Activated T-helper 9 cell treated with anti-CD3 and anti-CD28 coated beads, Interleukin-2, amount 50 U/mL, for 16 hours (primary cell): ENCODE measurements around the gene AFF1.
"Not testable (repeated sequence)": the region's sequence is repeated elsewhere in the genome, so short reads cannot be mapped to it uniquely, and the experiment has no call there.

ENCODE experiments used
- DNase-seq: peaks from one replicate; pipeline ENCODE4 v3.0.0-alpha.2; 2020; ENCODE audit warnings: low read depth

AFF1 gene

DNA sequence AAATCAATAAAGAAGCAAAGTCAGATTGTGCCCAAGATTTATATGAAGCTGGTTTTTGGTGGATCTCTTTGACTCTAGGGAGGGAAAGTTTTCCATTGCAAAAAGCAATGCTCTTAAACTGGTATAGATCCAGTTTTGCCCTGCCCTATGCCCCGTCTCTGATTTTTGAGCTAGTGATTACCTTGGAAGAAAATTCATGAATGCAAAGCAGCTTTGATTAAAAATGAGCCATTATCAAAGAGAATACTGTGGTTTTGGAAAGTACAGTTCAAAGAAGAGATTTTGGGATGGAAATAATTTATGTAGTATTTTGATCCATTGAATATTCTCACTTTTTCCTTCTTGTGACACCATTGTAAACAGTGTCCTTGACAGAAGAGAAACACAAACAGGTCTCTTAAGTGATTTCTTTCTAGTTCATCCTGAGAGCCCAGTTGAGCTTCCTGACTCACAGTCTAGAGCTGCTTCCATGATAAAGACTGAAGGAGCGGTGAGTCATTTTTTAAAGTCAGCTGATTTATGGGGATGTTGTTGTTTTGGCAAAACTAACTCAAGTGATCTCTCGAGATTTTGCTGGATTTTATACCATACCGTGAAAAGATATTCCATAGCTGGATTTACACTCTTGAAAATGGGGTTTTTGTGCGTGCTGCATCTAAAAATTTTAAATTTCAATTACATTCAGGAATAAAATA lies 76.7 kb downstream of the AFF1 start:
- DNase-seq = no peak

DNA sequence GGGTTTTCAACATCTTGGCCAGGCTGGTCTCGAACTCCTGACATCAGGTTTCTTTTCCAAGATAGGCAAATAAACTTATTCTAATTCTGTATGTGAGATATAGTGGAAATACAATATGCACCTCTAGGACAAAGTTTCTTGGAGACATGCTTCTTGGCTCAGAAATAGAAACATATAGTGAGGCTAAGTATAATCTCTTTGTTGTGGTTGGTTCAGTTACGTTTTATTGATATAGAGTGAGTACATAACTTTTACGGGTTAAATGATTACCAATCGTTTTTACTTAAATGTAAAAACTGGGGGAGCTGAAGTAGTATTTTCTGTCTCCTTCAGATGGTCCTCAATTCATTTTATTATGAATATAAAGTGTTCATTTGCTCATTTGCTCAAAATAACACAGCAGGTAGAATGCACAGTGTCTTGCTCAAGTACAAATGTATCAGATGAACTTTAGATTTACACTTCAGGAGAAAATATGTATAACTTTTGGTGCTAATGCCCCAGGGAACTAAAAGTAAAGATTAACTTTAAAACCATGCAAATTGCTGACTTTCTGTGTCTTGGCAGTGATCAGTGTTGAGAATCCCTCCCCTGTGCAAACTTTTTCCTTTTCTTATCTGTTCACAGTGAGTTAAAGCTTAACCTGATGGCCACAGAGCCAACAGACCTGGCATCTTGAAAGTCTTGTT lies 77.6 kb downstream of the AFF1 start:
- no peak for DNase-seq

- not testable (repeated sequence) for DNase-seq
Measured at GRCh38 chr4:87012954-87013308, 78.1 kb downstream of the AFF1 start.

- DNase-seq = no peak
Measured at GRCh38 chr4:87014284-87014782, 79.5 kb downstream of the AFF1 start.

DNA sequence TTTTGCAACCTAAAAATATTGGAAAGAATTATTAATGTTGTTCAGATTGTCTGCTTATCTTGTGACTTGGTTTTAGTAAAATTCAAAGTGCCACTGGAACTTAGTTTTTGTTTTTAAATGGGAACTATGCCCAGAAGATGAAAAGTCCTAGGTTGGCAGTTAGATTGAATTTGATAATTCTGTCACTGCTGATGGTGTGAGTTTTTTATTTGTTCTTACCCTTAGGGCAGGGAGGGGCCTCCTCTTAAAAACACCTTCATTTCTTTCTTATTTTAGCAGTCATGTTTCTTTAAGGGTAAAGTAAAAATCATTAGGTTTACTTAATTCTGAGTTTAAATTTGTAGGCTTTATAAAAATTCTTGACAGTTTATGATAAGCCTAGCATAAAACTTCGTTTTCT lies 80.6 kb downstream of the AFF1 start:
- no peak for DNase-seq

DNA sequence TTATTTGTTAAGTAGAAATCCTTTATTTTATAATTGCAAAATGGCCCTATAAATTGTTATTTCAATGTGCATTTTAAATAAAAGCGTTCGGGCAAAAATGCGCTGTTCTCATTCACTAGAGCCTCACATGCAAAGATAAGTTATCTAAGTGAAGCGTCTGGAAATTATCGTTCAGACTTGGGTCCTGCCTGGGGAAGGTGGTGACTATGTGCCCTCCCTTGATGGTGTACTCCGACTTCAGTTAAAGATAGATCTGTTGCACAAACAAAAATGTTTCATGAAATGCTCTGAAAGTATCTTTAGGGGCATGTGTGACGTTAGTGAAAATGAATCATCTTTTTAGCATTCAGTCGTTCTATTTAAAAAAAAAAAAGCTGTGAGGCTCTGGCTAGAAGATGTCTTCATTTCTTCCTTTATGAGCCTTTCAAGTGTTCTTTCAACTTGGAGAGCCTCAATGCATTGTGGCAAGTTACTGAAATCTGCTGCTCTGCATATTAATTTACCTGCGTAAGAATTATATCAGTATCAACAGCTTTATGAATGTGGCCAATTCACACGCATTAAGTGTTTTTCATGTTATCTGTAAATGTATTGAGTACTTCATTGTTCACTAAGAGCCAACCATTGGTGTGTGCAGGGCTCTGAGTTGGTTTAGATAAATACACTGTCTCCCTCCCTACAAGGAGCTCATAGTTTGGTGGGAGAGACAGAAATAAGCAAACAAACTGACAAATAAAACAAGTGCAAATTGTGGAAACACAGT lies 83.0 kb downstream of the AFF1 start:
- no peak for DNase-seq

DNA sequence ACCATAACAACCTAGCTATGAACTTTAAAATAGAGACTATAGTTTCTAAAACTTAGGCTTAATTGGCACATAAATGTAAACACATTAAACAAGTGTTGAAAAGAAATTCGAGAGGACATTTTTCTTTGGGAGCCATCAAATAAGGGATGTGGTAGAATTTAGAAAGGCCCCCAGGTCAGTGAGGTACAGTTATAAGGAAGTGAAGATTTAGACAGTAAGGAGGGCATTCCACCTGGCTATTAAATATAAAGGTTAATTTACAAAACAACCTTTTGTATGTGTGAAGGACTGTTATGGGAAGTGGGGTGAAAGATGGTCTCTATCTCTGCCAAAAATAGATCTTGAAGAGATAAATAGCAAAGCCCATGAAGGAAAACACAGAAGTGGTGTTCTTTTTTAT lies 83.9 kb downstream of the AFF1 start:
- no peak for DNase-seq

GRCh38 chr4:87019246-87019791 lies 84.5 kb downstream of the AFF1 start:
- DNase-seq = no peak

GRCh38 chr4:87019898-87020297 lies 85.1 kb downstream of the AFF1 start:
- no peak for DNase-seq

GRCh38 chr4:87024201-87024600 lies 89.4 kb downstream of the AFF1 start:
- no peak for DNase-seq

DNA sequence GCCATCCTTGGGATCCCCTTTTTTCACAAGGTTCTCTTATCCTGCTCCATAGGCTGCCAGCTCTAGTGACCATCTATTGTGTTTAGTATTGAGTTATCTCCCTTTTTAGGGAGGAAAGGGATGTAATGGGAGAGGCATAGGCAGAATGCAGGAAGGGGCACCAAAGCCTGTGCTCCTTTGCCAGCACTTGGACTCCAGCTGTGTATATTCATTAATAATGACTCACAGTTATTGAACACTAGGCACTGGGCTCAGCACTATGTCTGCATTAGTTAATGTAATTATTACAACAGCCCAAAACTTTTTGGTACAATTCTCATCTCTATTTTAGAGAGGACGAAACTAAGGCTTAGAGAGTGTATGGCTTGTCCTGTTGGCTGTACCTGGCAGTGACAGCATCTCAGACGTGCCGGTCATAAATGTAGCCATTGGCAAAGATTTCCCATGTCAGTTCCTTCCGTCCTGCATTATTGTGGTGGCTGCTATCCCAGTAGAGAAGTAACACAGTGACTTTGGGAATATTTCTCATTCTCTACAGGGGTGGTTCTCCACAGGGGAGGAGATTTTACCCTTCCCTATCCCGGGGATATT lies 90.3 kb downstream of the AFF1 start:
- no peak for DNase-seq

- no peak for DNase-seq
Measured at GRCh38 chr4:87025614-87026041, 90.8 kb downstream of the AFF1 start.

DNA sequence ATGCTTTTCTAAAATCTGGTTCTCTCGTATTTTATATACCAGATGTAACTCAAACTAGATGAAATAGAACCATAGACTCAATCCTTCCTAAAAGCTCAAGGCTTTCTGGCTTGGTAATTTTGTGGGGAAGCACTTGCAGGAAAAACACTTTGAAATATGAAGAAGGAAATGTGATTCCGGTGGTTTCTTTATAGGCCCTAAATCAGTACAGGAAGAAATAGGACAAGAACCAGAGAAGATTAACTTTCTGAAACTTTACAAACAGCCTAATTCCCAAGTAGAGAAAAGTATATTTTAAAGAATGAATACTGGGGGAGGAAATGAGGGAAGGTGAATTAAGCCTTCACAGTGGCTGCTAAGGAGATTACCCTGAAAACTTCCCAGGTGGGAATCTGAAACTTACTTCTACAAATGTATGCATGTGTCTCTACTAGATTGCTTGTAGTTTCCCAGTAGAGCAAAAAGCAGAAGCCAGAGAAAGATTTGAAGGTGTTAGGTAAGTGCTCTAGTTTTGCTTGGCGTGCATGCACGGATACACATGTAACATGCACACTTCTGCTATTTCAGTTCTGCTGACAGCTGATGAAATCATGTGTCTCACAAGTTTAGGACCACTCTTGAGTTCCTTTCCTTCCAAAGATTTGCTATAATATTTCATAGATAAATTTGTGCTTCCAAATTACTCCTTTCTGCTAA lies 92.1 kb downstream of the AFF1 start:
- DNase-seq = no peak

DNA sequence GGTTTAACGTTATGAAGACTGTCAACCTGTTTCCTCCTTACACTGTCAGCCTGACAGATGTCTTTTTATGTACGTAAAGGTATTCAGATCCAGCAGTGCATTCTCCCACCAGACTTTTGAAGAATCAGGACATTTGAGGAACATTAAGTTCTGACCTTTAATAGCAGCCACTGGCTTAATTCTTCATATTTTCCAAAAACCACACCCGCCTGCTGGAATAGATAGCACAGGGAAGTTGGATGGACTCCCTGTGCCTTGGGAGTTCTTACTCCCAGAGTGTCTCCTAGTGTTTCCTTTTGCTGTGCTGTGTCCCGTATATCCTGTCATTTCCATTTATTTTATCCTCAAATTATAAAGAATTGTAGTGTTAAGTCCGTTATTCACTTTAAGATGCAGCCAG lies 94.5 kb downstream of the AFF1 start:
- DNase-seq = no peak

DNA sequence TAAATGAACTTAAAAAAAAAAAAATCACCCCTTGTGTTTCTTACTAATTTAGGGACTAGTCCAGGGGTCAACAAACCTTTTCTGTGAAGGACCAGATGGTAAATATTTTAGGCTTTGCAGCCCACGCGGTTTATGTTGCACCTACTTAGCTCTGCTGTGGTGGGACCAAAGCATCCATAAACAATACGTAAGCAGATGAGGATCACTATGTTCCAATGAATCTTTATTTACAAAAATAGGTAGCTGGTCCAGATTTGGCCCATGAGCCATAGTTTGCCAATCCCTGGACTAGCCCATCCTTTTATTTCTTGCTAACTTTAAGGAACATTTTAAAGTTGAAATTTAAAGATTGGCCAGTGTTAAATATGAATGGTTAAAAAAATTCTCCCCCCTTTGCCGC lies 95.3 kb downstream of the AFF1 start:
- DNase-seq = no peak

DNA sequence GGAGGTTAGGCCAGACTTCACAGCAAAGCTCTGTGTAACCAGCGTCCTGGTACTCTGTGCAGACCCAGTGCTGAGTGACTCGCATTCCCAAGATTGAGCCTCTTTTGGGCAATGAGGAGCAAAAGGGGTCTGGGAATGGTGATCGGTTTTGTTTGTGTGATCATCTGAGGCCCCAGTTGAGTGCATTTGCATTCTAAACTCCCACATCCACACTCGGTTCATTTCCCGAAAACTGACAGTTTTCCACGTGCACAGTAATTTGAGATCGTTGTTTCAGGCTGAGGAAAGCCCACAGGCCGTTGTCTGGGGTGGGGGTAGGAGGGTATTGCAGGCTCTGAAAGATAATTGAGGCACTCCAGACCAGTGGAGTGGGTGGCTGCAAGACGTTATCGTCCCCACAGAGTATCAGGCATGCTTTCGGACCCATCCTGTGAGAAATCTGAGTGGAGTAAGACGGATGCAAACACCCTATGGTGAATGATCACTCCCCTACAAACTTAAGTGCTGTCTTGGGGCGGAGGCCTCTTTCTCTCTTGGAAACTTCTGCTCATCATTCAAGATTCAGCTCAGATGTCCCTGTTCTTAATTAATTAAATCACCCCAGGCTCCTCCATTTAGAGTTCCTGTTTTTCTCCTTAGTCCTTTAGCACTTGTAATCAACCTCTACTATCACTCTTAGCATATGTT lies 96.1 kb downstream of the AFF1 start:
- DNase-seq = no peak

GRCh38 chr4:87031920-87032319 lies 97.1 kb downstream of the AFF1 start:
- no peak for DNase-seq

- DNase-seq = no peak
Measured at GRCh38 chr4:87032884-87033533, 98.2 kb downstream of the AFF1 start.

DNA sequence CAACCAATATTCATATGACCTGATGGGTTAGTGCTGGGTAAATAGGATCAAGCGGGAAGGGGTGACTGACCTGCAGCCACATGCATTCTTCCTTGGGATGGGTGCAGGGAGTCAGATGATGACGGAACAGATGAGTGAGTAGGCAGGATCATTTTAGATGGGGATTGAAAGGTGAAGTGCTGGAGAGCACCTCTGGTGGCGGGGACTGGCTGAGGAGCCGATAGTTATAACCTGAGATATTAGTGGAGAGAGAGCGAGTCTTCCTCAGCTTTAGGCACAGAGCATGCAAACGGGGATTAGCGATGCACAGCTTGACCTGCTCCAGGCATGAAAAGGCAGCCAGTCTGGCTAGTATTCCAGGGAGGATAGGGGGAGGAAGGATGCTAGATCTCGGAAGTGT lies 99.1 kb downstream of the AFF1 start:
- DNase-seq = no peak

- no peak for DNase-seq
Measured at GRCh38 chr4:87034527-87034926, 99.7 kb downstream of the AFF1 start.
